Loucy (cell line): ENCODE measurements around the gene ARID3B.

ENCODE experiments used
- CTCF ChIP-seq: fragments of 200-600 bp; sonication (generic); conservative IDR thresholded peaks from 2 replicates; pipeline ENCODE4 v1.5.1; 2014; ENCODE audit warnings: mild to moderate bottlenecking, antibody characterized with exemption, low read length
- EZH2phosphoT487 ChIP-seq: fragments of 200-600 bp; IDR thresholded peaks from 2 replicates; pipeline ENCODE4 v1.6.1; 2018; ENCODE audit warnings: antibody characterized with exemption, mild to moderate bottlenecking, moderate library complexity, borderline replicate concordance

- TF ChIP-seq CTCF (no peak), EZH2phosphoT487 (no peak)
These were observed 5.5 kb upstream of the ARID3B start for GRCh38 chr15:74535388-74536084.
